NCI-H526 (cell line): Measurements from ENCODE around the gene MYH9.
A peak's percentile ranks its signal among the peaks of the same experiment; 100 is the strongest.

Source experiments
- DNase-seq, 2 experiments: peaks; one replicate each; lab custom pipeline; 2025; lab: John Stamatoyannopoulos, UW

MYH9 gene

GRCh38 chr22:36348760-36349159, 39.0 kb downstream of the MYH9 start:
- no peak for DNase-seq

- no peak for DNase-seq
These were observed 40.7 kb downstream of the MYH9 start for GRCh38 chr22:36347094-36347493.

GRCh38 chr22:36344106-36344827, 43.5 kb downstream of the MYH9 start:
- DNase-seq: no peak

GRCh38 chr22:36343720-36344105, 44.1 kb downstream of the MYH9 start:
- DNase-seq: no peak

GRCh38 chr22:36343070-36343719, 44.6 kb downstream of the MYH9 start:
- no peak for DNase-seq

- no peak for DNase-seq
These were observed 46.1 kb downstream of the MYH9 start for GRCh38 chr22:36341640-36342041.

- no peak for DNase-seq
These were observed 47.1 kb downstream of the MYH9 start for GRCh38 chr22:36340621-36341020.

GRCh38 chr22:36339171-36340065, 48.3 kb downstream of the MYH9 start:
- DNase-seq: no peak

- no peak for DNase-seq
These were observed 50.2 kb downstream of the MYH9 start for GRCh38 chr22:36337365-36338130.

GRCh38 chr22:36336246-36337182, 51.3 kb downstream of the MYH9 start:
- no peak for DNase-seq

- no peak for DNase-seq
These were observed 52.1 kb downstream of the MYH9 start for GRCh38 chr22:36335621-36336020.

GRCh38 chr22:36334821-36335603, 52.8 kb downstream of the MYH9 start:
- DNase-seq: peak in 1 of 2 experiments; percentile 17

GRCh38 chr22:36334081-36334820, 53.5 kb downstream of the MYH9 start:
- no peak for DNase-seq

- no peak for DNase-seq
These were observed 54.1 kb downstream of the MYH9 start for GRCh38 chr22:36333644-36334043.

GRCh38 chr22:36332623-36333332, 55.0 kb downstream of the MYH9 start:
- DNase-seq: peak in 1 of 2 experiments; percentile 30

- no peak for DNase-seq
These were observed 55.7 kb downstream of the MYH9 start for GRCh38 chr22:36331912-36332622.

- DNase-seq: peak in 1 of 2 experiments; percentile 42
These were observed 56.4 kb downstream of the MYH9 start for GRCh38 chr22:36331306-36331911.
